Measurements from ENCODE around the gene OLFM3.

The OLFM3 gene

GRCh38 chr1:101846820-101847219 lies 149.9 kb downstream of the OLFM3 start:
- DNase-seq (ENCODE audit: low spot score) = no peak

DNA sequence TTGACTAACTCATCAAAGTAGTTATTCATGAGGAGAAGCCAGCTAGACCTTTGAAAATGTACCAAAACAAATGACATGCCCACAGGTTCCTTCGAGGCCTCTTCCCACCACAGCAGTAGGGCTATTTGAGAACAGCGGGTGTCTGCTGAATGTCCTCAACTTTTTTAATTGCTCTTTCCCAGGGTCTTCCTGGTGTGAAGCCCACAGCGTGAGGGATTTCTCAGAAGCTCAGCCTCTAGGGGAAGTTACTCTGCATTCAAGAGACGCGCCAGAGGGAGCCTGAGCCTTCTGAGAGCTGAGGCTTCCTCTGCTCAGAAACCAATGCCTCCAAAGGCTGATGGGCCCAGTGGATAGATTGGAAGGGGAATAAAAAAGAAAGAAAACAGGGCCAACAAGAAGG lies 153.6 kb downstream of the OLFM3 start:
- no peak for DNase-seq (ENCODE audit: low spot score)

GRCh38 chr1:101841824-101842223 lies 154.9 kb downstream of the OLFM3 start:
- DNase-seq (ENCODE audit: low spot score) = no peak

GRCh38 chr1:101835988-101836387 lies 160.7 kb downstream of the OLFM3 start:
- no peak for DNase-seq (ENCODE audit: low spot score)

DNA sequence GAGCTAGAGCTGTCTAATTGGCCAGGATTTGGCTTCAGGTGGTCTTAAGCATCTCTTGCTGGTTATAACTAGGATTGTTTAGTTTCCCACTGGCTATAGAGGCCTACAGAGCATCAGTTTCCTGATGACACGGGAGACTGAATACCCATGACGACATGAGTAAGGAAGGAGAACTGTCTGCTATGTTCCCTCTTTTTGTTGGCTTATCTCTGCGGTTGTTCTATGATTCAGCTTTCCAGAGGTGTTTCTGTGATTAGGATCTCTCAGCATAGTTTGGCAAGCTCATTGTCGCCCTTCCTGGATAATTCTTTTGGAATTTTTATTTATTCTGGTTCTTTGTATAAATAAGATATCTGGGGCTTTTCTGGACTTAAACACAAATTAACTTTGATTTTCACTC lies 163.4 kb downstream of the OLFM3 start:
- no peak for DNase-seq (ENCODE audit: low spot score)

DNA sequence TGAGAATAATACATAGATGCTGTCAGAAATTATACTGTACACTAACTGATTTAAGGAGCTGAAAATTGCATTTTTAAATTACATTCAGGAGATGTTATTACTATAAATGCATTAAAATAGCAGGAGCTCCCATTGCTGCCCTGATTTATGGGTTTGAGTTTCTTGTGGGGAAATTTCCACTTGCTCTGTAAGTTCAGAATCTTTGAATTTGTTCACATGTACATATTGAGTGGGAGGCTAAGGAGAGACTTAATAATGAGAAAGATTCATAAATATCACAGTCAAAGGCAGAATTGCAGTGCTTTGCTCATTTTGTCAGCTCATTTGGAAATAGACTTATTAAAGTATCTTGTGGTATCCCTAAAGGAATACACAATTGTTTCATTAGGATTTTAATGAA lies 170.3 kb downstream of the OLFM3 start:
- DNase-seq (ENCODE audit: low spot score) = no peak

GRCh38 chr1:101820071-101820470 lies 176.7 kb downstream of the OLFM3 start:
- no peak for DNase-seq (ENCODE audit: low spot score)

DNA sequence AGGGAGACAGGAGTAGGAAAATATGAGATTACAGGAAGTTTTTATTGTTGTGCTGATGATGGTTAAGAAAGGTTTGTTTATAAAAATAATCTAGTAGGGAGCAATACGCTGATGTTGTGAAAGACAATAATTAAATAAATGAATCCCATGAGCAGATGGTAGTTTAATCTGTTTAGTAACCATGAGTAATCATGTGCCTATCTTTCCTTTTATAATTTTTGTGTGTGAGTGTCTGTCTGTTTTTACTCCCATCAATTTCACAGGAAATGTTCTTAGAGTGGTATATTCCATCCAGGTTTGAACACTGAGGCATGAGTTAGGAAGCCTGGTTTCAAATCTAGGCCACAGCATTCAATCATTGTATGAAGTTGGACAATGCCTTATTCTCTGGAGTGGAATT lies 180.5 kb downstream of the OLFM3 start:
- no peak for DNase-seq (ENCODE audit: low spot score)

DNA sequence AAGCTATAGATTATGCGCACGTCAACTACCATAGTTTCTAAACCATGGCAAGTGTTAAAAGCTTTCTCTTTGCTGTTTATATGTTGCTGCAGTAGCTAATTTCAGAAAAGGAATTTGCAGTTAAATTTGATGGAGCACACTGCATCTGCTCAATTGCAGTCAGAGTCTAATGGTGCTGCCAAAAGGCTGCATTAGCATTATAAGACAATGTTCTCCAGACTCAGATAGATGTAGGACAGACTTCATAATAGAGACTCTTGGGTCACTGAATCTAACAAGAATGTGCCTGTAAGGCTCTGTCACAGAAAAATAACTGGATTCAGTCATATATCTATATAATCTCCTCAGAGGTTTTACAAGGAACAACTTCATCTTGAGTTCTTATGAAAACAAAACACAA lies 198.3 kb downstream of the OLFM3 start:
- no peak for DNase-seq (ENCODE audit: low spot score)

DNA sequence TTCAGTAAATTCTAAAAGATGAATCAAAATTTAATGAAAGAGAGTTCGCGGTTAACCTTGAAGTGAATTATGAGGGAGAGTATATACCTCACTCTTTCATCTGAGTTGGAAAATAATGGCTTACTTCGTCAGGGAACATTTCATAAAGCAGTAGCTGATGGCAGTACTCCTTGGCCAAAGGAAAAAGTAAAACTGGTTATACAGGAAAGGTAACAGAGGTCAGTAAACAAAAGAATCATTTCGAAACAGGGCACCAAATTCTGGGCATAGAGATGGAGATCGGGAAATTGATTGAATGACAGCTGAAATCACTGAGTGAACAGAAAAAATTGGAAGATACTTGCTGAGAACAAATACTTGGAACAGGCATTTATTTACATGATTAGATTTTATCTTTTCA lies 199.0 kb downstream of the OLFM3 start:
- no peak for DNase-seq (ENCODE audit: low spot score)

GRCh38 chr1:101781201-101781831 lies 215.4 kb downstream of the OLFM3 start:
- no peak for DNase-seq (ENCODE audit: low spot score)

DNA sequence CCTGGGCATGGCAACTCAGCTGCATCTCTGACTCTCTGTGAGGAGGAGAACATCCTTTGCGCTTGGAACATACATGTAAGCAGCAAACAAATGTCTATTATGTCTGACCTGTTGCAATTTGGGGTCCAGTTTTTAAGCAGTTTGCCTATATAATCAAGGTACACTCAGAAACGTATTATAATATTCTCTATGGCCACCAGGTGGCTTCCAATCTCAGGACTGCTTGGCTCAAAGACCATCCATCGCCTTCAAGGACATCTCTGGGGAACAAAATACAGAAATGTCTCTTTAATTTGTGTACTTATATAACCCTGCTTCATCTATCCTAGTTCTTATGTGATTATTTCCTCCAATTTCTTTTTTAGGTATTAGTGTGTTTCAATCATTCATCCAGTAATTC lies 227.2 kb downstream of the OLFM3 start:
- no peak for DNase-seq (ENCODE audit: low spot score)

GRCh38 chr1:101757985-101758384 lies 238.7 kb downstream of the OLFM3 start:
- DNase-seq (ENCODE audit: low spot score) = no peak

- DNase-seq (ENCODE audit: low spot score) = no peak
Measured at GRCh38 chr1:101756411-101756810, 240.3 kb downstream of the OLFM3 start.
